Measurements from ENCODE around the gene HOXB3. TPM values are rescaled to one million over a fixed set of nuclear protein-coding genes. Genes with fewer than 3 reads are reported as not detected.

HOXB3 gene
- total RNA-seq, 2 experiments from 2014 or later = 8.2 to 10.3 TPM

- CTCF ChIA-PET = interaction anchor here (0.7 kb wide), 1 partner anchor 10 kb away, joined by 3 read pairs; no protein-coding TSS in a partner anchor
- Mint-ChIP-seq H3K27ac (no peak overlapping the region), H3K4me3 (no peak overlapping the region), H3K9me3 (ENCODE audit: insufficient read depth) (no peaks in the 10 kb centered on the region), H3K4me1 (ENCODE audit: low read depth) (peaks cover 20% of the 10 kb centered on the region), H3K27me3 (ENCODE audit: low read depth) (peaks cover 79% of the 10 kb centered on the region), H3K36me3 (ENCODE audit: low read depth) (no peaks in the 10 kb centered on the region)
- DNase-seq (no peak), ATAC-seq (no peak)
- POLR2A ChIA-PET = no interaction called here
Measured at GRCh38 chr17:48630009-48630924, 40.2 kb upstream of the HOXB3 start.

GRCh38 chr17:48629411-48629759 lies 39.3 kb upstream of the HOXB3 start:
- DNase-seq (no peak), ATAC-seq (no peak)
- H3K9me3 Mint-ChIP-seq (ENCODE audit: insufficient read depth) = no peaks in the 10 kb centered on the region
- H3K27me3 Mint-ChIP-seq (ENCODE audit: low read depth) = peaks cover 74% of the 10 kb centered on the region
- peaks cover 23% of the 10 kb centered on the region for H3K4me1 Mint-ChIP-seq (ENCODE audit: low read depth)
- H3K36me3 Mint-ChIP-seq (ENCODE audit: low read depth) = no peaks in the 10 kb centered on the region
- CTCF ChIA-PET = interaction anchor here (0.7 to 1.1 kb wide), 2 partner anchors 10 to 11 kb away, joined by 3 to 6 read pairs; no protein-coding TSS in a partner anchor
- H3K4me3 Mint-ChIP-seq = no peak overlapping the region
- POLR2A ChIA-PET = no interaction called here
- H3K27ac Mint-ChIP-seq = no peak overlapping the region

DNA sequence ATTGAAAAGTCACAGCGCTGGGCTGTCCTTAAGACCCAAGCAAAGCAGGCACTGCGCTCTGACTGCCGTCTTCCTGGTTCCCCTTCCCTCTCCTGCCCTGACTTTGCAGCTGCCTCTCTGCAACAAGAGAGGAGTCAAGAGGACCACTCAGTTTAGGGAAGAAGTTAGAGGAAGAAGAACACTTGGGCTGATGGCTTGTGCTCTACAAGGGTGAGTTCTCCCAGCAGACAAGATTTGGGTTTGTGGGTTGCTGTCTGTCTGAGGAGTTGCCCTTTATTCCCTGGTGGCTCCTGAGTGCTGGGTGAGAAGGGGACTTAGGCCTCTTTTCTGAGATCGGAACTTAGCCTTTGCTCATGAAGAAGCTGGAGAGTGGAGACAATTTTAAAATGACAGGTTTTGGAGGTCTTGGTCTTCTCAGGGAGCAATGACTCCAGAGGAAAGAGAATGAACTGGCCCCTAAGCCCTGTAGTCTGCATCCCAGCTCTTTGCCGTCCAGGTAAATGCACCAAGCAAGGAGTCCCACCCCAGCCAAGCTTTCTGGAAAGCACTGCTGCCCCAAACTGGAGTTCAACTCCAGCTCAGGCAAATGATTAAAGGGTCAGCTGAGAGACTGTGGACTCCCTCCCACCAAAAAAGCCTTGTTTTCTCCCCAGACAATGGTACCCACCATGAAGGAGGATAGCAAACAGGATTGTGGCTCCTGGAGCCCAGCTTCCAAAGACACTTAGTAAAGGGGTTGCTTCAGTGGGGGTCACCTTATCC lies 38.8 kb upstream of the HOXB3 start:
- DNase-seq (no peak), ATAC-seq (no peak)
- ChIA-PET CTCF (interaction anchor here (1.1 kb wide), 1 partner anchor 11 kb away, joined by 6 read pairs; no protein-coding TSS in a partner anchor), POLR2A (no interaction called here)
- Mint-ChIP-seq H3K4me1 (ENCODE audit: low read depth) (peaks cover 25% of the 10 kb centered on the region), H3K9me3 (ENCODE audit: insufficient read depth) (no peaks in the 10 kb centered on the region), H3K27ac (no peak overlapping the region), H3K27me3 (ENCODE audit: low read depth) (peaks cover 77% of the 10 kb centered on the region), H3K4me3 (no peak overlapping the region), H3K36me3 (ENCODE audit: low read depth) (no peaks in the 10 kb centered on the region)

- Mint-ChIP-seq H3K4me3 (no peak overlapping the region), H3K9me3 (ENCODE audit: insufficient read depth) (no peaks in the 10 kb centered on the region), H3K36me3 (ENCODE audit: low read depth) (no peaks in the 10 kb centered on the region), H3K4me1 (ENCODE audit: low read depth) (peaks cover 24% of the 10 kb centered on the region), H3K27me3 (ENCODE audit: low read depth) (peaks cover 82% of the 10 kb centered on the region), H3K27ac (no peak overlapping the region)
- DNase-seq = no peak
- ChIA-PET CTCF (interaction anchor here (3.1 to 3.5 kb wide), 2 partner anchors 8 to 15 kb away, joined by 11 to 34 read pairs; no protein-coding TSS in a partner anchor), POLR2A (no interaction called here)
- no peak for ATAC-seq
Measured at GRCh38 chr17:48627623-48628521, 37.8 kb upstream of the HOXB3 start.

DNA sequence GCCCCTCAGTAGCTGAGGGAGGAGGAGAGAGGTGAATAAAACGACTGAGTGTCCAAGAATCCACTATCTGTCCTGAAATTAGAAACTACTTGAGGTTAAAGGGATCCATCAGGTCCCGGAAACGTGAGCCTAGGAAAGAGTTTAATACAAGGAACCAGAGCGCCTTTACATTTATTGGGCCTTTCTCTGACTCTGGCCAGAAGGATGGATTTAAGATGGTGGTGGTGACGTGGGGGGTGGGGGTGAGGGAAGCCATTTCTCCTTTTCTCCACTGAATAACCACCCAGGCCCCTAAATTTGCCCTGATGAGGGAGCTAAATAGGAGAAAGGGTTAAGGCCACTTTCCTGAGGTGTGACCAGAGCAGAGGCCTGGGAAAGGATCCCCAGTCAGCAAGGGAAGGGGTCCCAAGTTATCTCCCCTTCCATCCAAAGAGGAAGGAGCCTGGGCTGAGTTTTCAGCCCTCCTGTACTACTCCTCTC lies 37.1 kb upstream of the HOXB3 start:
- Mint-ChIP-seq H3K36me3 (ENCODE audit: low read depth) (no peaks in the 10 kb centered on the region), H3K27me3 (ENCODE audit: low read depth) (peaks cover 82% of the 10 kb centered on the region), H3K4me1 (ENCODE audit: low read depth) (peaks cover 18% of the 10 kb centered on the region), H3K27ac (no peak overlapping the region), H3K9me3 (ENCODE audit: insufficient read depth) (no peaks in the 10 kb centered on the region), H3K4me3 (peak overlapping the region; percentile 73)
- no peak for ATAC-seq
- ChIA-PET CTCF (interaction anchor here (0.9 to 3.5 kb wide), 4 partner anchors 8 to 97 kb away, joined by 3 to 34 read pairs (median 8); partner anchors contain the start of gene PRAC2), POLR2A (no interaction called here)
- no peak for DNase-seq

GRCh38 chr17:48626245-48627117 lies 36.4 kb upstream of the HOXB3 start, which contains the start of gene HOXB9:
TSS of gene HOXB9 (minus strand) at chr17:48626358. CDS start at chr17:48626269, 89 bp downstream.
- Mint-ChIP-seq H3K27ac (peak within 1 kb of the TSS; percentile 76), H3K4me1 (ENCODE audit: low read depth) (peaks cover 18% of the 10 kb centered on the region), H3K27me3 (ENCODE audit: low read depth) (peaks cover 80% of the 10 kb centered on the region), H3K4me3 (peak within 1 kb of the TSS; percentile 73), H3K36me3 (ENCODE audit: low read depth) (no peaks in the 10 kb centered on the region), H3K9me3 (ENCODE audit: insufficient read depth) (no peaks in the 10 kb centered on the region)
- peak; percentile 13 for ATAC-seq
- peak; percentile 58 for DNase-seq
- ChIA-PET POLR2A (interaction anchor here (1.7 kb wide), 1 partner anchor 10 kb away, joined by 7 read pairs; no protein-coding TSS in a partner anchor), CTCF (interaction anchor here (0.9 to 3.5 kb wide), 9 partner anchors 8 to 601 kb away, joined by 3 to 34 read pairs (median 5); partner anchors contain the start of gene PRAC2)

DNA sequence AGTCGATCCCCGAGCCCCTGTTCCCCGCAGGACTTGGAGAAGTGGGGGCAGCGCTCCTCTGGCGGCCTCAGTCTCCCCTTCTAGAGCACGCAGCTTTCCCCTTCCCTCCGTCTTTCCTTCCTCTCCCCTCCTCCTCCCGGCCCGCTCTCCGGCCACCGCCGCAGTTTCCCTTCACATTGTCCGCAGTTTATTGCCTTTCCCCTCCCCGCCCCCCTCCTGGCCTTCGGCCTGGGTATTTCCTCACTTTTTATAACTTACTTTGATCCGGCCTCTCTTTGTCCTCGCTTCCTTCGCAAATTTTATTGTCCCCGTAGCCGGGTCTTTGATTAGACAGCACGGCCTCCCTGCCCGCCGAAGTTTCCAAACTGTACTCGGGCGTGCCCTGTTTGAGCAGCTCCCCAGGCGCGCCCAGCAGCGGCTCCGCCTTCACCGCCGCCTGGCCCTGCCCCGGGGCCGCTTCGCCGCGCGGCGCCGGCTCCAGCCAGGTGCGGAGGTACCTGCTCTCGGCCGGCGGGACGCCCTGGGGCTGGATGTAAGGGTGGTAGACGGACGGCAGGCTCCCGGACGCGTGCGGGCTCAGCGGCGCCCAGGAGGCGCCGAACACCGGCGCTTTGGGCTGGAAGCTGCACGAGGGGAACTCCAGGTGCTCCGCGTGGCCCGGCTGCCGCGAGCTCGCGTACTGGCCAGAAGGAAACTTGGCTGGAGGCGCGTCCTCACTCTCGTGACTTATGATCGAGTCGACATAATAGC lies 35.6 kb upstream of the HOXB3 start:
- Mint-ChIP-seq H3K27ac (no peak overlapping the region), H3K4me3 (peak overlapping the region; percentile 73), H3K4me1 (ENCODE audit: low read depth) (peaks cover 18% of the 10 kb centered on the region), H3K9me3 (ENCODE audit: insufficient read depth) (no peaks in the 10 kb centered on the region), H3K36me3 (ENCODE audit: low read depth) (no peaks in the 10 kb centered on the region), H3K27me3 (ENCODE audit: low read depth) (peaks cover 81% of the 10 kb centered on the region)
- ChIA-PET CTCF (interaction anchor here (0.8 to 3.5 kb wide), 11 partner anchors 10 to 655 kb away, joined by 3 to 34 read pairs (median 4); partner anchors contain the start of genes CDK5RAP3, HOXB5 and PRAC2), POLR2A (interaction anchor here (1.2 to 1.7 kb wide), 2 partner anchors 11 to 15 kb away, joined by 4 to 7 read pairs; no protein-coding TSS in a partner anchor)
- DNase-seq (peak; percentile 42), ATAC-seq (peak; percentile 78)

- no peaks in the 10 kb centered on the region for H3K9me3 Mint-ChIP-seq (ENCODE audit: insufficient read depth)
- peaks cover 18% of the 10 kb centered on the region for H3K4me1 Mint-ChIP-seq (ENCODE audit: low read depth)
- CTCF ChIA-PET = interaction anchor here (0.8 to 3.5 kb wide), 13 partner anchors 9 to 678 kb away, joined by 3 to 34 read pairs (median 5); partner anchors contain the start of genes CDK5RAP3, HOXB5 and HOXB8
- DNase-seq (no peak), ATAC-seq (peak; percentile 24)
- H3K4me3 Mint-ChIP-seq = peak overlapping the region; percentile 73
- POLR2A ChIA-PET = interaction anchor here (0.9 to 1.7 kb wide), 3 partner anchors 12 to 517 kb away, joined by 4 to 7 read pairs (median 5); partner anchors contain the start of gene SNX11
- peaks cover 81% of the 10 kb centered on the region for H3K27me3 Mint-ChIP-seq (ENCODE audit: low read depth)
- no peaks in the 10 kb centered on the region for H3K36me3 Mint-ChIP-seq (ENCODE audit: low read depth)
- no peak overlapping the region for H3K27ac Mint-ChIP-seq
Measured at GRCh38 chr17:48624544-48625494, 34.8 kb upstream of the HOXB3 start.

DNA sequence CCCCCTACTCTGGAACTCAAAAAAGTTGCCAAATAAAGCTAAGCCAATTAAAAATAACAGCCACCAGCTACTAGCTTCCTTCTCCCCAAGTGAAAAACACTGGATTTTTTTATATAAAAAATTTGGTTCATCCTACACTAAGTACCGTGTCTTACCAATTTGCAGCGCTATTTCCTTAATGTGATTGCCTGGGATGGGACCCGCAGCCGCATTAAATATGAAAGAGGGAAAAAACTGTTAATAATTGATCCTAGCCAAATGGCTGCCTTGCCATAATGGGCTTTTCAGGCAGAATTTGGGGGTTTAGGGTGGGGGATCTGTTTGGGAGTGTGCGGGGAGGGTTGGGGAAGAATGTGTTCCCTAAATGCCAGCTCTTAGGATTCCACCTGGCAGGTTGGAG lies 34.1 kb upstream of the HOXB3 start:
- ChIA-PET POLR2A (no interaction called here), CTCF (interaction anchor here (1.0 to 3.3 kb wide), 9 partner anchors 8 to 677 kb away, joined by 3 to 21 read pairs (median 4); partner anchors contain the start of gene HOXB8)
- ATAC-seq (no peak), DNase-seq (no peak)
- Mint-ChIP-seq H3K27me3 (ENCODE audit: low read depth) (peaks cover 80% of the 10 kb centered on the region), H3K27ac (no peak overlapping the region), H3K4me3 (no peak overlapping the region), H3K9me3 (ENCODE audit: insufficient read depth) (no peaks in the 10 kb centered on the region), H3K4me1 (ENCODE audit: low read depth) (peaks cover 22% of the 10 kb centered on the region), H3K36me3 (ENCODE audit: low read depth) (no peaks in the 10 kb centered on the region)

Measured in activated CD8-positive, alpha-beta T cell treated with anti-CD3 and anti-CD28 coated beads, Interleukin-2, amount 10 ng/mL, durations not matched to agents 7 days and 5 days (primary cell).